NCI-H2107 (cell line): Measurements from ENCODE around the gene IFFO2.

Experiments used
- DNase-seq: peaks from one replicate; lab custom pipeline; 2025; lab: John Stamatoyannopoulos, UW

Gene IFFO2

GRCh38 chr1:18919197-18919905 is 37.1 kb downstream of the IFFO2 start:
- no peak for DNase-seq

GRCh38 chr1:18918417-18918816 is 38.1 kb downstream of the IFFO2 start:
- no peak for DNase-seq

- no peak for DNase-seq
Measured at GRCh38 chr1:18917071-18917799, 39.2 kb downstream of the IFFO2 start.

GRCh38 chr1:18915341-18915740 is 41.1 kb downstream of the IFFO2 start:
- no peak for DNase-seq

GRCh38 chr1:18913065-18913835 is 43.2 kb downstream of the IFFO2 start:
- DNase-seq: peak; percentile 22

GRCh38 chr1:18912550-18912949 is 43.9 kb downstream of the IFFO2 start:
- no peak for DNase-seq

- DNase-seq: no peak
Measured at GRCh38 chr1:18908911-18909771, 47.3 kb downstream of the IFFO2 start.

GRCh38 chr1:18907917-18908845 is 48.3 kb downstream of the IFFO2 start:
- DNase-seq: peak; percentile 29

- peak; percentile 43 for DNase-seq
Measured at GRCh38 chr1:18907021-18907916, 49.2 kb downstream of the IFFO2 start.

GRCh38 chr1:18903291-18903756 is 53.2 kb downstream of the IFFO2 start:
- DNase-seq: no peak

- DNase-seq: peak; percentile 92
Measured at GRCh38 chr1:18902523-18903290, 53.8 kb downstream of the IFFO2 start, which contains the start of gene ALDH4A1. Gene ALDH4A1 (minus strand): TSS chr1:18902555. CDS start chr1:18902523, 32 bp downstream.

- no peak for DNase-seq
Measured at GRCh38 chr1:18901952-18902522, 54.4 kb downstream of the IFFO2 start.

GRCh38 chr1:18901147-18901951 is 55.1 kb downstream of the IFFO2 start:
- DNase-seq: no peak

GRCh38 chr1:18900303-18900841 is 56.1 kb downstream of the IFFO2 start:
- DNase-seq: no peak

GRCh38 chr1:18899363-18900049 is 57.0 kb downstream of the IFFO2 start:
- no peak for DNase-seq

- DNase-seq: no peak
Measured at GRCh38 chr1:18898567-18898966, 57.9 kb downstream of the IFFO2 start.
